HG03442 (cell line): ENCODE results near the gene HINT3.
"Not testable (repeated sequence)": the region's sequence is repeated elsewhere in the genome, so short reads cannot be mapped to it uniquely, and the experiment has no call there.

Experiments
- ATAC-seq: cut with Tn5 transposase; IDR thresholded peaks from one replicate; pipeline ENCODE4 v1.9.1; 2021; ENCODE audit warnings: mild to moderate bottlenecking, moderate library complexity; ENCODE audit not compliant: unreplicated experiment

The HINT3 gene

DNA sequence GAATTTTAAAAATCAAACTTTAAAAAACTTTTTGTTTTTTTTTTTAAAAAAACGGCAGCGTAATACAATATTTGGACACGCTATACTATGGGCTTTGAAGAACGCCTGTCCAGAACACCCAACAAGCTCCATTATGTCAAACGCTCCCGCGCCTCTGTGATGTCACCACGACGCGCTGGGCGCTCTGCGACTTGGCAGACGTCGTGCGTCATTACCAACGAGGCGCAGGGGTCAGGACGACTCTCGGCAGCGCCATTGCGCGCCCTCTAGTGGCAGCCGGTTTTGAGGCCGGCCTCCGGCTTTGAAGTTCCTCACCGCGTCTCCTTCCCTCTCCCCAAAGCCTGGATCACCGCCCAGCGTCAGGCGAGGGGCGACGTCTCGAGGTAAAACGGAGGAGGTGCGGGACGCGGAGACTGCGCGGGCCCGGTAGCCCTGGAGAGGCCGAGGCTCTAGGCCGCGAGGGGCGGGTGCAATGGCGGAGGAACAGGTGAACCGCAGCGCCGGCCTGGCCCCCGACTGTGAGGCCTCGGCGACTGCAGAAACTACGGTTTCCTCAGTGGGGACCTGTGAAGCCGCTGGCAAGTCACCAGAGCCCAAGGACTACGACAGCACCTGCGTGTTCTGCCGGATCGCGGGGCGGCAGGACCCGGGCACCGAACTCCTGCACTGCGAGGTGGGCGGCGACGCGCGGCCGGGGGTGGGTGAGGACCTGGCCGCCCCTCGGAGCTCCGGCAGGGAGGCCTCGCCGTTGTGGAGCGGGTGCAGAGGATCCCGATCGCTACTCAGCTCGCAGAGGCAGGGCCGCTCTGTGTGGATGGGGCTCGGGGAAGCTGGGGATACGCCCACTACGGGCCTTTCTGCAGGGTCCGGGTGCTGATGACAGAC lies at the start of gene HINT3:
HINT3 (plus strand) TSS at position 265 of the 885 bp plus-strand sequence; CDS start at position 473, 208 bp downstream.
- peak; percentile 92 for ATAC-seq

DNA sequence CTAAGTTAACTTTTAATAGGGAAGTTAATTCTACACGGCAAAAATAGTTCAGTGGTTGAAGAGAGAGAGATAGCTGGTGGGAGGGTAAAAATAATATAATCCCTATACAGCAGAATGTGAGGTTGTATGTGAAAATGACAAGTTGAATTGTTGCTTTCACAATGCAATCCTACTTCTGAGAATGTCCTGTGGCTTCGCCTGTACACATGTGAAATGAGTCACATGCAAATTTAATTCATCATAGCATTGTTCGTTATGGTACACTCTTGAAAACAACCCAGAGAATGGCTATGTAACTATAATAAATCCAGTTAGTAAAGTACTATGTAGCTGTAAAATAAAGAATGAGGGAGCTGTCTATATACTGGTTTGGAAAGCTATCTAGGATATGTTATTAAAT lies 46.0 kb upstream of the HINT3 start:
- peak; percentile 99 for ATAC-seq

DNA sequence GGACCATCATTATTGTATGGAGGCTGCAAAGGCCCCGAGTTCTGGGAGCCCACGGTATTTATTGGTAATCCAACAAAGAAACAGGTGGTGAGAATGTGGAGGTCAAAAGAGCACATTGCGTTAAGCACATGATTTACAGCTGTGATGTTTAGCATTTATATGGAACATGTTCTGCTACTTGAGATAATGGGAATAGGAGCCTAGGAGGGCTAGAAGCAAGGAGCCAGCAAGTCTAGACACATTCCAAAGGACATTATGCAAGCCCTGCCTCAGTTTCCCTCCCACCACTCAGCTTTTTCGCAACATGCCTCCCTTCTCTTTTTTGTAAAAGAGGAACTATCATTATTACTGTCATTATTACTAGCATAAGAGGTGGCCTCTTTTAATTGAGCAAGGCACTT lies 45.5 kb upstream of the HINT3 start:
- not testable (repeated sequence) for ATAC-seq

DNA sequence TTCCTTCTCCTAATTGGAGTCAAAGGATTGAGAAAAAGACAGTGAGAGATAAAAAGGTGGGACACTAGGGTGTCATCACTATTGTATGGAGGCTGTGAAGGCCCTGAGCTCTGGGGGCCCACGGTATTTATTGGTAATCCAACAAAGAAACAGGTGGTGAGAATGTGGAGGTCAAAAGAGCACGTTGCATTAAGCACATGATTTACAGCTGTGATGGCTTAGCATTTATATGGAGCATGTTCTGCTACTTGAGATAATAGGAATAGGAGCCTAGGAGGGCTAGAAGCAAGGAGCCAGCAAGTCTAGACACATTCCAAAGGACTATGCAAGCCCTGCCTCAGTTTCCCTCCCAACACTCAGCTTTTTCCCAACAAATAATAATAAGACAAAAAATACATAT lies 44.1 kb upstream of the HINT3 start:
- ATAC-seq = not testable (repeated sequence)

DNA sequence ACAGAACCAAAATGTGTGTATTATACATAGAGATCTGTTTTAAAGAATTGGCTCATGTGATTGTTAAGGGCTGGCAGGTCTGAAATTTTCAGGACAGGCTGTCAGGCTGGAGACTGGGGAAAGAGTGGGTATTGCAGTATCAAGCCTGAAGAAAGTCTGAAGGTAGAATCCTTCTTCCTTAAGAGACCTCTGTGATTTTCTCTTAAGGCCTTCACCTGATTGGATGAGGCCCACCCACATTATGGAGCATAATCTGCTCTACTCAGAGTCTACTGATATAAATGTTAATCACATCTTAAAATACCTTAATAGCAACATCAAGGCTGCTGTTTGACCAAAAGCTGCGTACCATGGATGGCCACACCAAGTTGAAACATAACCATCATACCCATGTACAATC lies 43.4 kb upstream of the HINT3 start:
- no peak for ATAC-seq

DNA sequence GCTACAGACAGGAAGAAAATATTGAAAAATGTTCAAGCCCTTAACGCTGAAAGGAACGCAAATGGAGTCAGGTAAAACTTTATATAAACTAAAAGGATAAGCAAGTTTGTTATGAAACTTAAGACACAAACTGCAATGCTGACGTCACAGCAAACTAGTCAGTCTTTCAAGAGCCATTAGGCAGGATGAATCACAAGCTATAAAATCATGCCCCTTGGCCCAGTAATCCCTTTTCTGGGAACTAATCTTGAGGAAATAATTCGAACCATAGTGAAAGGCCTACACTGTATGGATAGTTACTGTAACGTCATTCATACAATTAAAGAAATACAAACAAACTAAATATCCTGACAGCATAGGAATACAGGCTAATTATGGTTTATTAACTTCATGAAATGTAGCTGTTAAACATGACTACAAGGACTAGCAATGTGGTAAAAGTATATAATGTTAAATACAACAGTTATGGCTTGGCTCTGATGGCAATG lies 42.7 kb upstream of the HINT3 start:
- no peak for ATAC-seq

DNA sequence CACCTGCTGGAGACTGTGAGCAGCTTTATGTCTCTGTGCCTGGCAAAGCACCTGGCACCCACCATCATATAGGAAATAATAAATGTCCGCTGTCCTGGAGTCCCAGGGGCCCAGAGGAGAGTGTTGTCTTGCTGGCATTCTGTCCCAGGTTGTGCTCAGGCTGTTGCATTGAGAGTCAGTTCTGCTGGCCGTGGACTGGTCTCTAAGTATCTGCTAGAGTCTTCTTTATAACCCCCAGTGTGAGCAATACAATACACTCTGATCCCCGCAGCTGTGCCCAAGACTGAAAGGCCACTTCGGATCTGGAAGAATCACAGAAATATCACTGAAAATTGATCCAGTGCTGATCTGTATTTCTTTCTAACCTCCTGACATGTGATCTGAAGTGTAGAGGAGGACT lies 38.3 kb upstream of the HINT3 start:
- ATAC-seq = no peak

DNA sequence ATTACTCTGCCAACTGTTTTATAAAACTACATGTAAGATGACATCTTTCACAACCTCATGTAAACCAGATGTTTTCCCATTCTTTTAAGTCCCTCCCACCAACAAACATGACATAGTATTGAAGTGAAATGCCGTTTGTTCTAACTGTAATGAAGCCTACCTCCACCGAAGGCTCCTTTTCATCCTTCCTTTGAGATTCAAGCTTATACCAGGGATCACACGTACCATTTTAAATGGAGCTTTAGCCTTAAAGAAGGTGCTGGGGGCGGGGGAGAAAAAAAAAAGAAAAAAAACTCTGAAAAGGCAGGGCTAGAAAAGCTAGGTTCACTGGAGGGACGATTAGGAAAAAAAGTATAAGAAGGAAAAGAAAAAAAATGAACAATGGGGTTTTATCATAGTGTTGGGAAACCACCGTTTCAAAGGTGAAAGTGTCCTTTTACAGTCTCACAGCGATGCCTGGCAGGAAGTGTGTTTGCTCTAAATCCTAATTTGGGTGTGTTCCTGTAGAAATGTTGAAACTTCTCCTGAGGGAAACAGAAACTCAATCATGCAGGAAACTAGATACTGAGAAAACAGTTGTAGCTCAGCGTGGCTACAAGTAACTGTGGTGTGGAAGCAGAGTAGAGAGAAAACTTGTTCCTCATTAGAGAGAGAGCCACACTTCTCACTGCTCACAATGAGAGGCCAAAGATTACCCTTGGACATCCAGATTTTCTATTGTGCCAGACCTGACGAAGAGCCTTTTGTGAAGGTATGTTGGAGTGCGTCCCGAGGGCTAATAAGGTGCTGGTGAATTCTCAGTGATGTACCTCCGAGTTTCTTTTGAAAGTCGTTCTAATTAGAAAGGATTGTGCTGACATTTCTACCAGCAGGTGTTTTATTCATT lies 37.6 kb upstream of the HINT3 start:
- peak; percentile 96 for ATAC-seq

DNA sequence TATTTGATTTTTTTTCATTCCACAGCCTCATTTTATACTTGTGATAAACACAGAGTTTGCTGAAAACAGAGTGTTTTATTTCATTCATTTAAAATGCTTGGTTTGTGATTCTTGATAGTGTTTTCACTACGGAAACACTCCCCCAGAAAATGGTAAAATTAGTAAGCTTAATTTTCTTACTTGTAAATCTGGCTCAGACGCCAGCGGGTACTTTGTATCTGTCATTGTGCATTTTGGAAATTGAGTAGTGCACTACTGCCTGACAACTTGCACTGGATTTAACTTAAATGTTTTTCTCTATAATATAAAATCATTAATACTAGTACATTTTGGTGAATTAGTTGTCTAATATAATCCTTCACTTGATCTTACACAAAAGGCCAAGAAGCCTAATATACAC lies 37.0 kb upstream of the HINT3 start:
- ATAC-seq = peak; percentile 11

DNA sequence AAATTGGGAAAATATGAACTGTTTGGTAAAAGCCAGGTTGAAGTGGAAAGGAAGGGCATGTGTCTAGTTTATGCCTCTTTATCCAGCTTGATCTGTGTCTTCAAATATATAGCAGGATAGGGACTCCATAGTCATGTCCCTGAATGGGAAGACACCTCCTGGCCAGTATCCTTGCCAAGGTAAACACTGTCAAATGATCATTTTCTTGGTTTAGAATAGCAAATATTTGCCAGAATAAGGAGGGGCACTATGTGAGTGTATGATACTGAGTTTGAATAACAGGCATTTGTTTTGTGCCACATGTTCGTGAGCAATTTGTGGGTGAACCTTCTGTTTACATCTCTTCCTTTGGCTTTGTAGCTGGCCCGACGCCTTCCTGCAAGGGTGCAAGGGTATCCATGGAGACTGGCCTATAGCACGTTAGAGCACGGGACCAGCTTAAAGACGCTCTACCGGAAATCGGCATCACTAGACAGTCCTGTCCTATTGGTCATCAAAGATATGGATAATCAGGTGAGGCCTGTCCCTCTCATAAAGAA lies 34.2 kb upstream of the HINT3 start:
- no peak for ATAC-seq

DNA sequence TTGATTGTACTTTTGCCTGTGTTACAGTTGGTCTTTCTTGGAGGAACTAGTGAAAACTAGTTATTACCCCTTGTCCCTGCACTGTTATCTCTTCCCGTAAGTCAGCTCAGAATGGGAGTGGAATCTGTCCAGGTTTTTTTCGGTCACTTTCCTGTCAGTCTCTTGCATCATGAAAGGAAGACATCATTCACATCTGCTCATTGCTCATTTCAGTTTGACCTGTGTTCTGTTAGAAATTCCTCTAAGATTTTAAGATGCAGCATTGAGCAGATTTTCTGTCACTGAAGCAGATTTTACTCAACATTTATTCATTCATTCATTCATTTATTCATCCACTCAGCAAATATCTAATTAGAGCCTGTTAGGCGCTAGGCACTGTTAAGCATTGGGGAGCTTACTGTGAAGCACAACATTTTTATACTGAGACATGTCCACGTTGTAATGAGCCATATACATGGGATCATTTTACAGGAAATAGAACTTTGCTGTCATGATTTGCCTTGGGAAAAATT lies 33.1 kb upstream of the HINT3 start:
- no peak for ATAC-seq

DNA sequence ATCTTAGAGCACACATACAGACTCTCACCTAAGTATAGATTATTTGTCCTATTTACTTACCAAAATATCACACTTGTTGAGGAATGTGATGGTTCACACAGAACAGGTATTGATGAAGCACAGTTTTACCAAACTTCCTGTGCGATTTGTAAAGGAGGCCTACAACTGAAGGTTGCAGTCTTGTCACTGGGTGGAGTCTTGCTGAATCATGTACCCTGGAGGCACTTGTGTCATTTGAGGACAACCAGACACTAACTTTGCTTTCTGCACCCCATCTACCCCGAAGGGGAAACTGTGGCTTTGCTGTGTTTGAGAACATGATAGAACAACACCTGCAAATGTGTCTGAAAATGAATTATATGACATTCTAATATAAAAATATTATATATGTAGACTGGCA lies 32.4 kb upstream of the HINT3 start:
- ATAC-seq = no peak

DNA sequence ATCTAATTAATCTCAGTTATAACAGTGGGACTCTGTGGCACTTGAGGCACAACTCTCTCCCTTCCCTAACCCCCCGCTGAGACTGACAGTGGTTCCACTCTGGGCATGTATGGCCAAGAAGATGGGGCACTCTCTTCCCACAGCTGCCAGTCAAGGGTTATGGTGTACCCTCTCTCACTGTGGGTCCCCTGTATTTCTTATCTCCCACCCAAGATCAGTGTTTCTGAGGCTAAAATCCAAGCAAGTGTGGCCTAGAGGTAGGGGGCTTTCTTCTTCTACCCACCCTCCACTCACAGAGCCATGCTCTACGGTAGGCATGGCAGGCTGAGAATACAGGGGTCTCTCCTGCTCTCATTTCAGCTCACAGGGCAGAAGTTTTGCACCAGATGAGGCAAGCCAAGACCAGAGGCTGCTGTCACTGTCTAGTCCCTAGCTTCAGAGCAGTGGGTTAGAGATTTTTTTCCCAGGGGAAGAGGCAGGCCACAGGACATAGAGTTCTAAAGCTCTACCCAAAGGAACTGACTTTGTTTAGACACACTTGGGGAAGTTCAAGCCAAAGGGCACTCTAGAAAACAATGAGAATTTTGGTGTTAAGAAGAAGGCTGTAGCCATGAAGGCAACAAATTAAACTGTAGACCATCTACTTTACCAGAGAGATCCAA lies 31.7 kb upstream of the HINT3 start:
- ATAC-seq = no peak

DNA sequence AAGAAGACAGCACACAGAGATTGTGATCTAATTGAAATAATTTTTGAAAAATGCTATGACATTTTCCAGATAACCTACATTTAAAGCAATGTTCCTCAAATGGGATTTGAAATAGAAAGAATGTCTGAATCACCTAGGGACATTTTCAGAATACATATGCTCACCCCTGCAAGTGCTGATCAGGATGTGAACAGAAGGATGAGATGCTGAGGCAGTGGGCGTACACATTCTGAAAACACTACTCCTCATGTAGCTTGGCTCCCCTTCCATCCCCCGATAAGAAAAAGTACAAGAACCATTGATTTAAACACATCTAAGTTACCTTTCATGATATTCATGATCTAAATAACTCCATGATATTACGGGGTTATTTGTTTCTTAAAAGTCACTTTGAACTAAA lies 29.9 kb upstream of the HINT3 start:
- ATAC-seq = no peak

DNA sequence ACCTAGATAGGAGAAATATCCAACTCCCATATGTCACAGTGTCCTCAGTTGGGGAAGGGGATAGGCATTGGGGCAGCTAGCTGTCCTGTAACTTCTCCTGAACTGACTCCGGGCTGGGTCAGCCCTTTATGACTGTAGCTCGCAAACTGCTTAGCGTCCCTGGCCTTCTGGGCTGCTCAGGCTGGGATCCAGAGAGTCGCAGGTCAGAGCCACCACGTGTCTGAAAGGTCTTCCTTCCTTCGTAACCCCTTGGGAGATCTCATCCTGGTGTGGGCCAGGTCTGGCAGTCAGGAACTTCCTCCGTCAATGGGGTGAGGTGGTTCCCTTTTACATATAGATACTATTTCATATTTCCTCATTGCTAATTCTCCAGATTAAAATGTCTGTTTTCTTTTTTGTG lies 28.8 kb upstream of the HINT3 start:
- ATAC-seq = no peak

DNA sequence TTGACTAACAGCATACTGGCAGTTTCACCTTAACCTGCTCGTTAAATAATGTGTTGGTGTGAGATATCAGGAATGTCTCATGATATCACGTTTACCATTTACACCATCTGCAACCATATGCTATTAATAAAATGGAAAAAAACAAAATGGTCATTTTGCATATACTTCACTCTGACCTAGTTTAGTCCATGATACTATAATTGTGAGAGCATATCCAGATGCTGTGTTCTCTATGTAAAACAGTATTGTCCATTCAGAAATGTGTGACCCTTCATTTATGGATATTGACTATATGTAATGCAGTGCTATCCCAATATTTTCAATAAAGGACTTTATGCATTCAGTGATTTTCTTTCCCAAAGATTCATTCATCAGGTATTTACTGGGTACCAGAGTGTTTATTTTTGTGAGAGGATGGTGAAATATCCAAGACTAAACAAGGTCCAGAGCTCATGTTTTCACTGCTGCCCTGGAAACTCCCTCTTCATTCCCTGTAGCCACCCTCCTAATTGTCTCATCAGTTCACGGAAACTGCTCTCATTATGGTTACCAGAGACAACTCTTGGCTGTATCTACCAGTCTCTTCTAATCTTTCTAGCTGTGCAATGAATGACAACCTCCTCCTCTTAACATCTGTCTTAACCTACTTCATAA lies 25.7 kb upstream of the HINT3 start:
- ATAC-seq = no peak

DNA sequence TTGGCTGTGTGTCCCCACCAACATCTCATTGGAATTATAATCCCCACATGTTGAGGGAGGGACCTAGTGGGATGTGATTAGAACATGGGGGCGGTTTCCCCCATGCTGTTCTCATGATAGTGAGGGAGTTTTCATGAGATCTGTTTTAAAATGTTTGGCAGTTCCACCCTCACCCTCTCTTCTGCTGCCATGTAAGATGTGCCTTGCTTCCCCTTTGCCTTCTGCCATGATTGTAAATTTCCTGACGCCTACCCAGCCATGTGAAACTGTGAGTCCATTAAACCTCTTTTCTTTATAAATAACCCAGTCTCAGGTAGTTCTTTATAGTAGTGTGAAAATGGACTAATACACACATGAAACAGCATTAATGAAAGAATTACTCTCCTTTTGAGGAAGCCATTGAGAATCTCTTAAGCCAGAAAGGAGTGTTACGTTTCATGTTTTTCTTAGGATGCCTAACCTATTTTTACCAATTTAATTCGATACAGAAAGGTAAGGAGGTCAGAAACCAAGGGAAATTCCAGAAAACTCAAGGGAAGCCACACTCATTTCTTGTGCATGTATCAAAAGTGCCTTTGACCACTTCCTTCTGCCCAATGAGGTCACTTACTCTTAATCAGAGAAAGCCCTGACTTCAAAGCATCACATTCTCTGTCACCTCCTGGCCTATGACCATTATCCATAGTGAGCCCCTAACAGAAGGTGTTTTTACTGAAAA lies 24.7 kb upstream of the HINT3 start:
- peak; percentile 85 for ATAC-seq

DNA sequence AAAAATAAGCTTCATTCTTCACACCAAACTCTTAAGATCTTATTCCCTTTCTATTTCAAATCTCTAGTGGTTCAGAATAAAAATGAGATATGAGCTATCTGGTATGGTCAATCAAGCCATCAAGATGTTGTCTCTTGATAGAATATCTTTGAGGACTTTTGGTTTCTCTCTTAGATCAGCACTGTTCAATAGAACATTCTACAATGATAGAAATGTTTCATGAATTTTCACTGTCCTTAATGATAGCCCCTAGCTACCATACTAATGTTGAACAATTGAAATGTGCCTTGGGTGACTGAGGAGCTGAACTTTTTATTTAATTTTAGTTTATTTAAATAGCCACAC lies 24.1 kb upstream of the HINT3 start:
- ATAC-seq = no peak

DNA sequence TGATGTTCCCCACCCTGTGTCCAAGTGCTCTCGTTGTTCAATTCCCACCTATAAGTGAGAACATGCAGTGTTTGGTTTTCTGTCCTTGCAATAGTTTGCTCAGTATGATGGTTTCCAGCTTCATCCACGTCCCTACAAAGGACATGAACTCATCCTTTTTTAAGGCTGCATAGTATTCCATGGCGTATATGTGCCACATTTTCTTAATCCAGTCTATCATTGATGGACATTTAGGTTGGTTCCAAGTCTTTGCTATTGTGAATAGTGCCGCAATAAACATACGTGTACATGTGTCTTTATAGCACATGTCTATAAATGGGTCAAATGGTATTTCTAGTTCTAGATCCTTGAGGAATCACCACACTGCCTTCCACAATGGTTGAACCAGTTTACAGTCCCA lies 21.1 kb upstream of the HINT3 start:
- ATAC-seq = not testable (repeated sequence)

DNA sequence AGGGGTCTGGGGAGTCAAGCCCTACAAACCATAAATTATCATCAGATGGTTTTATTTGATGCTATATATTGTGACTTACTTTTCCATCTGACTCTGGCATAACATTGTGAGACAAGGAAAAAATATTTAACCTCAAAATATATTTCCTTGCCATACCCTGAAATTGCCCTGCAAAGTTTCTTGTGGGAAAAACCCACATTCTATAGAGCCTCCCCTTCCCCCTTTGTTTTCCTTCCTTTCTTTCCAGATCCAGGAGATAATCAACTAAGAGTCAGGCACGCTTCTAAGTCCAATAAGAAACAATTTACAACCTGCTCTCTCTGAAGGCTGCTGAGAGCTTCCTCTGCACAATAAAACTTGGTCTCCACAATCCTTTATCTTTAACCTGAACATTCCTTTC lies 17.5 kb upstream of the HINT3 start:
- ATAC-seq = no peak
